Measurements from ENCODE around the gene KIF11. TPM values are rescaled to one million over a fixed set of nuclear protein-coding genes. Genes with fewer than 3 reads are reported as not detected.

KIF11 gene
- total RNA-seq, 8 experiments from 2014 or later: 0.92 to 36.9 (median 2.5) TPM

DNA sequence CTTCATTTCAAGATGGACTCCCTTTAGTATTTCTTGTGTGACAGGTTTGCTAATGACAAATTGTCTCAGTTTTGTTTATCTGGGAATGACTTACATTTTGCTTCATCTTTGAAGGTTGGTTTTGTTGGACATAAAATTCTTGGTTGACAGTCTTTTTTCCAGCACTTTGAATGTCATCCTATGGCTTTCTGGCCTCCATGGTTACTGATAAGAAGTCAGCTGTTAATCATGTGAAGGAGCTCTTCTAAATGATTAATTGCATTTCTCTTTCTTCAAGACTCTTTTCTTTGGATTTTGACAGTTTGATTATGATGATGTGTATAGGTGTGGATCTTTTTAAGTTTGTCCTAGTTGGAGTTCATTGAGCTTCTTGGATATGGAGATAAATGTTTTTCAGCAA is 69.9 kb downstream of the KIF11 start:
- no peaks in the 10 kb centered on the region for H3K4me1 ChIP-seq (replicated peaks in 1 of 2)

GRCh38 chr10:92664322-92664721 is 71.4 kb downstream of the KIF11 start:
- no peaks in the 10 kb centered on the region for H3K4me1 ChIP-seq (replicated peaks in 1 of 2)
- H3K4me3 ChIP-seq: no peak overlapping the region
- in situ Hi-C loops (cut with MboI; ENCODE audit: low pct_unique_long_range_greater_than_20kb in 2 of 9, low sequenced_read_pairs in 9 of 9, unreplicated experiment in 9 of 9): no loop called here
- H3K27ac ChIP-seq: no peak overlapping the region
- peak in 2 of 8 experiments; percentile 29 to 37 for ATAC-seq (replicated peaks in 6 of 8)

More for the DNA sequence above, 69.9 kb downstream of the KIF11 start:
- ATAC-seq (replicated peaks in 6 of 8): no peak
- Histone ChIP-seq H3K27ac (no peak overlapping the region), H3K4me3 (no peak overlapping the region)
- in situ Hi-C loops (cut with MboI; ENCODE audit: low pct_unique_long_range_greater_than_20kb in 2 of 9, low sequenced_read_pairs in 9 of 9, unreplicated experiment in 9 of 9): no loop called here

DNA sequence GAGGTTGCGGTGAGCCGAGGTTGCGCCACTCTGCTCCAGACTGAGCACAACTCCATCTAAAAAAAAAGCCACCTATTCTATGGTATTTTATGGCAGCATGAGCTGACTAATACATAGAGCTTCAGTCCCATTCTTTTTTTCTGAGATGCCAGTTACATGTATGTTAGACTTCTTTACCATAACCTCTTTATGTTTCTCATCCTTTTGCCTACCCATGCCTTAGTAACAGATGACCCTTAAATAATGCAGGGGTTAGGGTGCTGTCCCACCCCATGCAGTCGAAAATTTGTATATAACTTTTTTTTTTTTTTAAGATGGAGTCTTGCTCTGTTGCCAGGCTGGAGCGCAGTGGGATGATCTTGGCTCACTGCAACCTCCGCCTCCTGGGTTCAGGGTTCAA is 74.1 kb downstream of the KIF11 start:
- ATAC-seq (replicated peaks in 6 of 8): no peak
- Histone ChIP-seq H3K4me3 (no peak overlapping the region), H3K4me1 (replicated peaks in 1 of 2) (no peaks in the 10 kb centered on the region), H3K27ac (no peak overlapping the region)
- 33 to 100% (median 87%) methylated on average over 1 to 5 of the region's 6 CpGs; no CpG with 5 or more reads in 1 of the 10 experiments for WGBS, 10 experiments
- in situ Hi-C loops (cut with MboI; ENCODE audit: low pct_unique_long_range_greater_than_20kb in 2 of 9, low sequenced_read_pairs in 9 of 9, unreplicated experiment in 9 of 9): no loop called here

- H3K4me3 ChIP-seq: no peak overlapping the region
- ATAC-seq (replicated peaks in 6 of 8): no peak
- no peaks in the 10 kb centered on the region for H3K4me1 ChIP-seq (replicated peaks in 1 of 2)
- in situ Hi-C loops (cut with MboI; ENCODE audit: low pct_unique_long_range_greater_than_20kb in 2 of 9, low sequenced_read_pairs in 9 of 9, unreplicated experiment in 9 of 9): no loop called here
- no peak overlapping the region for H3K27ac ChIP-seq
These were observed 84.8 kb downstream of the KIF11 start for GRCh38 chr10:92677708-92678107.

- 67 to 100% (median 79%) methylated on average over 1 to 4 of the region's 5 CpGs; no CpG with 5 or more reads in 1 of the 10 experiments for WGBS, 10 experiments
- no peak overlapping the region for H3K4me3 ChIP-seq
- no peak for ATAC-seq (replicated peaks in 6 of 8)
These were observed 85.3 kb downstream of the KIF11 start for GRCh38 chr10:92678206-92678605.

GRCh38 chr10:92681306-92681834 is 88.4 kb downstream of the KIF11 start:
- H3K4me1 ChIP-seq (replicated peaks in 1 of 2): no peaks in the 10 kb centered on the region
- 0 to 100% (median 86%) methylated on average over 2 of the region's 2 CpGs; no CpG with 5 or more reads in 1 of the 10 experiments for WGBS, 10 experiments
- H3K27ac ChIP-seq: no peak overlapping the region
- peak in 2 of 8 experiments; percentile 57 to 62 for ATAC-seq (replicated peaks in 6 of 8)
- H3K4me3 ChIP-seq: no peak overlapping the region
- in situ Hi-C loops (cut with MboI; ENCODE audit: low pct_unique_long_range_greater_than_20kb in 2 of 9, low sequenced_read_pairs in 9 of 9, unreplicated experiment in 9 of 9): no loop called here

More at GRCh38 chr10:92678206-92678605, 85.3 kb downstream of the KIF11 start:
- H3K27ac ChIP-seq: no peak overlapping the region
- no peaks in the 10 kb centered on the region for H3K4me1 ChIP-seq (replicated peaks in 1 of 2)
- in situ Hi-C loops (cut with MboI; ENCODE audit: low pct_unique_long_range_greater_than_20kb in 2 of 9, low sequenced_read_pairs in 9 of 9, unreplicated experiment in 9 of 9): no loop called here

DNA sequence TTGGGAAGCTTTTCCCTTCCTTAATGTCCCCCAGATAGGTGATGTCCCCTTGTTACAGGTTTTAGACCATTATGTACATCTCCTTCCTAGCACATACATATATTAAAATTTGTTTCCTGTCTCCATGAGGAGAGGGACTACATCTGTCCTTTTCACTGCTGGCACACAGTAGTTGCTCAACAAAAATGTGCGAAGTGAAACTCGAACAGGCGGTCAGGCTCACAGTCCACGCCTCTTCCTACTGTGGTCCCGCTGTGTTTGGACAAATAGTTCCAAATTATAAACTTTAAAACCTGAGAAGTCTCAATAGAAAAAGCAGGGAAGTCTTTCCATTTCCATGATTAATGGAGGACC is 95.6 kb downstream of the KIF11 start:
- in situ Hi-C loops (cut with MboI; ENCODE audit: low pct_unique_long_range_greater_than_20kb in 2 of 9, low sequenced_read_pairs in 9 of 9, unreplicated experiment in 9 of 9): no loop called here

GRCh38 chr10:92688927-92689662 is 96.2 kb downstream of the KIF11 start:
- in situ Hi-C loops (cut with MboI; ENCODE audit: low pct_unique_long_range_greater_than_20kb in 2 of 9, low sequenced_read_pairs in 9 of 9, unreplicated experiment in 9 of 9): no loop called here
- H3K27ac ChIP-seq: no peak overlapping the region
- peak overlapping the region in 4 of 5 donors; percentile 0 to 28 (median 27) for H3K4me3 ChIP-seq
- 0 to 35% (median 0%) methylated on average over 2 to 41 of the region's 63 CpGs; no CpG with 5 or more reads in 1 of the 10 experiments for WGBS, 10 experiments
- peak; percentile 58 to 71 (median 64) for ATAC-seq (replicated peaks in 6 of 8)
- no peaks in the 10 kb centered on the region for H3K4me1 ChIP-seq (replicated peaks in 1 of 2)

More for the DNA sequence above, 95.6 kb downstream of the KIF11 start:
- WGBS, 10 experiments: 31 to 95% (median 53%) methylated on average over 2 to 5 of the region's 5 CpGs; no CpG with 5 or more reads in 1 of the 10 experiments
- H3K27ac ChIP-seq: no peak overlapping the region
- no peaks in the 10 kb centered on the region for H3K4me1 ChIP-seq (replicated peaks in 1 of 2)
- ATAC-seq (replicated peaks in 6 of 8): no peak
- peak overlapping the region in 1 of 5 donors; percentile 26 for H3K4me3 ChIP-seq

DNA sequence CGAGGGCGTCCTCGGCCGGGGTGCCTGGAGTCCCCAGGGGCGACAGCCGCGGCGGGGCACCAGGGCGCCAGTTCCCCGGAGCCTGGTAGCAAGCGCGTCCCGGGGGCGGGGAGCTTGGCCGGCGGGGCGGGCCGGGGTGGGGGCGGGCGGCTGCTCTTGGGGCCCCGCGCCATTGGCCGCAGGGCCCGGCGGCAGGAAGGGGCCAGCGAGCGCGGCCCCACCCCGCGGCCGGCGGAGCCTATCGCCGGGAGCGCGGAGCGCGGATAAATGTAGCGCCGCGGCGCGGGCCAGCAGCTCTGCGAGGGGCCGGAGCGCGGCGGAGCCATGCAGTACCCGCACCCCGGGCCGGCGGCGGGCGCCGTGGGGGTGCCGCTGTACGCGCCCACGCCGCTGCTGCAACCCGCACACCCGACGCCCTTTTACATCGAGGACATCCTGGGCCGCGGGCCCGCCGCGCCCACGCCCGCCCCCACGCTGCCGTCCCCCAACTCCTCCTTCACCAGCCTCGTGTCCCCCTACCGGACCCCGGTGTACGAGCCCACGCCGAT is 96.8 kb downstream of the KIF11 start, which contains the start of gene HHEX:
TSS of gene HHEX (plus strand) at position 293 of the 548 bp plus-strand sequence. CDS start at position 325, 32 bp downstream.
- ATAC-seq (replicated peaks in 6 of 8): peak; percentile 48 to 85 (median 66)
- 0% methylated on average over 3 of the region's 79 CpGs; no CpG with 5 or more reads in 9 of the 10 experiments for WGBS, 10 experiments
- H3K27ac ChIP-seq: no peak within 1 kb of the TSS
- H3K4me1 ChIP-seq (replicated peaks in 1 of 2): no peaks in the 10 kb centered on the region
- in situ Hi-C loops (cut with MboI; ENCODE audit: low pct_unique_long_range_greater_than_20kb in 2 of 9, low sequenced_read_pairs in 9 of 9, unreplicated experiment in 9 of 9): no loop called here
- H3K4me3 ChIP-seq: peak within 1 kb of the TSS; percentile 0 to 28 (median 26)

GRCh38 chr10:92690211-92690914 is 97.4 kb downstream of the KIF11 start:
- WGBS, 10 experiments: 0 to 59% (median 7%) methylated on average over 1 to 9 of the region's 73 CpGs; no CpG with 5 or more reads in 3 of the 10 experiments
- Histone ChIP-seq H3K4me1 (replicated peaks in 1 of 2) (no peaks in the 10 kb centered on the region), H3K27ac (no peak overlapping the region), H3K4me3 (peak overlapping the region; percentile 0 to 28 (median 26))
- in situ Hi-C loops (cut with MboI; ENCODE audit: low pct_unique_long_range_greater_than_20kb in 2 of 9, low sequenced_read_pairs in 9 of 9, unreplicated experiment in 9 of 9): no loop called here
- peak in 7 of 8 experiments; percentile 34 to 52 (median 45) for ATAC-seq (replicated peaks in 6 of 8)

GRCh38 chr10:92690915-92691590 is 98.1 kb downstream of the KIF11 start:
- Histone ChIP-seq H3K4me3 (no peak overlapping the region), H3K4me1 (replicated peaks in 1 of 2) (no peaks in the 10 kb centered on the region), H3K27ac (no peak overlapping the region)
- WGBS, 10 experiments: 0 to 93% (median 29%) methylated on average over 1 to 23 of the region's 30 CpGs; no CpG with 5 or more reads in 1 of the 10 experiments
- in situ Hi-C loops (cut with MboI; ENCODE audit: low pct_unique_long_range_greater_than_20kb in 2 of 9, low sequenced_read_pairs in 9 of 9, unreplicated experiment in 9 of 9): no loop called here
- ATAC-seq (replicated peaks in 6 of 8): no peak

DNA sequence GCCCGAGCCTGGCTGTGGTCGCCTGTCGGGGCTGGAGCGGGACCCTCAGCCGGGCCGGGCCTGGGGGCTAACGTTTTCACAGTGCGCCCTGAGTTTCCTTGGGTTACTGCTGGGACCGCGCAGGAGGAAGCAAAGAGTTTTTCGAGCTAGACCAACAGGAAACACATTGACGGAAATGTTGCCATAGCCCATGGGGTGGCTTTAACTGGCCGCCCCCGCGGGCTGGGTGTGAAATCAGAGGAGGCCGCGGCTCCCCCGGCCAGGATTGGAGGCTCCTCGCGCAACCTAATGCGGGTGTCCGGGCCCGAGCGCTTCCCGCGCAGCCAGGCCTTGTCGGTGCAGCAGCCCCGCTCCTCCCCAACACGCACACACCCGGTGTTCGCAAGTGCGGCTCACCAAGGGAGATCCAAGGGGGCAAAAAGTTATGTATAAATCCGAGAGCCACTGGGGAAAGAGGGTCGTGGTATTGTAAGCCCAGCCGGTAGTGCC is 98.7 kb downstream of the KIF11 start:
- in situ Hi-C loops (cut with MboI; ENCODE audit: low pct_unique_long_range_greater_than_20kb in 2 of 9, low sequenced_read_pairs in 9 of 9, unreplicated experiment in 9 of 9): no loop called here
- no peaks in the 10 kb centered on the region for H3K4me1 ChIP-seq (replicated peaks in 1 of 2)
- no peak overlapping the region for H3K4me3 ChIP-seq
- no peak overlapping the region for H3K27ac ChIP-seq
- WGBS, 10 experiments: 12 to 53% (median 20%) methylated on average over 2 to 15 of the region's 35 CpGs; no CpG with 5 or more reads in 5 of the 10 experiments
- ATAC-seq (replicated peaks in 6 of 8): no peak

Measured in motor neuron (in vitro differentiated cells).